Pancreas (tissue), 10 donors: ENCODE data around the gene CDC42BPA. TPM values are rescaled to one million over a fixed set of nuclear protein-coding genes. Genes with fewer than 3 reads are reported as not detected.

Experiments used
- ATAC-seq, 4 donors: fragments of 200-7000 bp; cut with Tn5 transposase; one replicate each; pipeline versions ENCODE4 v1.8.0 to v1.9.1; 2020; ENCODE audit warnings: mild to moderate bottlenecking in 4 of 4, moderate library complexity in 4 of 4
- DNase-seq, 6 donors: peaks; one replicate each; pipeline ENCODE4 v3.0.0-alpha.2; 2020
- FAIRE-seq: peaks from 2 replicates; lab custom pipeline; 2012; peaks lifted over from hg19 to GRCh38; lab: Jason Lieb, UNC
- H3K27ac ChIP-seq, 4 donors: fragments of 200-600 bp; sonication (generic); 1 replicate in 3 of 4; 2 replicates in 1 of 4; pipeline versions ENCODE4 v1.5.0 to v1.8.0; 2020
- H3K27me3 ChIP-seq, 4 donors: fragments of 200-600 bp; one replicate each; pipeline ENCODE4 v1.8.0; 2021
- H3K36me3 ChIP-seq, 3 donors: fragments of 200-600 bp; sonication (generic) in 1 of 3; one replicate each; pipeline versions ENCODE4 v1.5.0 to v1.8.0; 2020 to 2021
- H3K4me1 ChIP-seq, 3 donors: fragments of 200-600 bp; one replicate each; pipeline ENCODE4 v1.8.0; 2021
- H3K4me3 ChIP-seq, 4 donors: fragments of 200-600 bp; sonication (generic) in 2 of 4; one replicate each; pipeline versions ENCODE4 v1.5.0 to v1.8.0; 2020 to 2021
- H3K9me3 ChIP-seq, 4 donors: fragments of 200-600 bp; one replicate each; pipeline ENCODE4 v1.8.0; 2021
- CTCF ChIP-seq, 4 donors: fragments of 200-600 bp; sonication (generic) in 3 of 4; IDR thresholded peaks; one replicate each; pipeline versions ENCODE4 v1.5.0 to v1.8.0; 2021; ENCODE audit warnings: antibody characterized with exemption in 4 of 4
- WGBS, 2 donors: extraction: QIAGEN DNeasy Blood & Tissue Kit; methylation state at CpG; one replicate each; pipeline ENCODE4 v1.1.7; 2013; 5-methylcytosine and 5-hydroxymethylcytosine counted together
- intact Hi-C, 3 donors: fragments of 100-400 bp; cut with DNase I; formaldehyde crosslinking; loops; one replicate each; pipeline versions ENCODE4 v1.11.1 to v1.14.2; 2022
- polyA plus RNA-seq, 2 donors: library from polyadenylated mRNA; stranded (reverse); fragments of 200-250 nt; gene quantifications; one replicate each; pipeline ENCODE4 v1.2.3, GENCODE V29; 2013
- total RNA-seq, 6 donors: library from RNA; stranded (reverse); fragmentation: NEBNext Ultra II Directional in 4 of 6; extraction: Animal tissue kit (Norgen Biotek cat#: 25700) in 4 of 6; gene quantifications; one replicate each; pipeline versions ENCODE4 v1.2.1 to v1.2.4, GENCODE V29; 2021 to 2023
- donor health status: healthy with polysubstance abuse.
- donor health status: DM: no; HTN: no; CAD: no; lungs with moderate emphysema.
- donor health status: DM: no; HTN: no; CAD: no.
- donor health status: control.
- donor health status: control.
- donor health status: Bipolar disorder and iron deficiency.
- donor health status: DM: yes; HTN: yes; CAD: no.
- donor health status: DM: no; HTN: no; CAD: no.
- donor health status: DM: no; HTN: no; CAD: no.
- donor health status: DM: yes; HTN: yes; CAD: no.

Gene CDC42BPA
- total and polyA plus RNA-seq, 8 donors, result 5.3 to 22.5 (median 16.5) TPM

- Histone ChIP-seq H3K4me1 (peaks cover 36 to 67% (median 38%) of the 10 kb centered on the region in 3 donors), H3K9me3 (no peaks in the 10 kb centered on the region), H3K36me3 (peaks cover 0 to 7% (median 0%) of the 10 kb centered on the region in 3 donors), H3K27ac (peak overlapping the region; percentile 88 to 98 (median 92)), H3K4me3 (peak overlapping the region in 3 of 4 donors; percentile 2 to 25 (median 23)), H3K27me3 (no peaks in the 10 kb centered on the region)
- WGBS, 2 donors, result 60 to 70% methylated on average over 9 of the region's 9 CpGs
- FAIRE-seq (no peak), DNase-seq (no peak), ATAC-seq (no peak)
- intact Hi-C loops, result no loop called here
- TF ChIP-seq CTCF (IDR thresholded peaks at IDR 0.05), result no peak
These were observed 372.0 kb downstream of the CDC42BPA start for GRCh38 chr1:226946285-226946684.

- H3K36me3 ChIP-seq, result peaks cover 0 to 7% (median 0%) of the 10 kb centered on the region in 3 donors
- H3K4me3 ChIP-seq, result peak overlapping the region in 3 of 4 donors; percentile 2 to 25 (median 23)
- H3K4me1 ChIP-seq, result peaks cover 36 to 63% (median 38%) of the 10 kb centered on the region in 3 donors
- peak in 1 of 6 donors; percentile 46 for DNase-seq
- H3K27me3 ChIP-seq, result no peaks in the 10 kb centered on the region
- peak in 2 of 4 donors; percentile 0 to 1 for ATAC-seq
- whole genome bisulfite sequencing, 2 donors, result 22 to 24% methylated on average over 8 of the region's 8 CpGs
- intact Hi-C loops, result no loop called here
- no peak for FAIRE-seq
- H3K9me3 ChIP-seq, result no peaks in the 10 kb centered on the region
- peak overlapping the region; percentile 88 to 98 (median 92) for H3K27ac ChIP-seq
- TF ChIP-seq CTCF (IDR thresholded peaks at IDR 0.05), result no peak
These were observed 372.4 kb downstream of the CDC42BPA start for GRCh38 chr1:226945858-226946245.

- H3K27me3 ChIP-seq, result no peaks in the 10 kb centered on the region
- no peaks in the 10 kb centered on the region for H3K9me3 ChIP-seq
- DNase-seq (peak; percentile 79 to 95 (median 92)), FAIRE-seq (no peak), ATAC-seq (peak; percentile 79 to 85 (median 82))
- peak overlapping the region in 2 of 4 donors; percentile 23 to 25 for H3K4me3 ChIP-seq
- intact Hi-C loops, result no loop called here
- no peak for TF ChIP-seq CTCF (IDR thresholded peaks at IDR 0.05)
- H3K36me3 ChIP-seq, result peaks cover 0 to 7% (median 0%) of the 10 kb centered on the region in 3 donors
- H3K4me1 ChIP-seq, result peaks cover 34 to 60% (median 36%) of the 10 kb centered on the region in 3 donors
- 8 to 10% methylated on average over 19 of the region's 19 CpGs for WGBS, 2 donors
- peak overlapping the region; percentile 88 to 98 (median 92) for H3K27ac ChIP-seq
These were observed 373.0 kb downstream of the CDC42BPA start for GRCh38 chr1:226945106-226945857.

- DNase-seq, result no peak
- no peak for FAIRE-seq
- no peak for TF ChIP-seq CTCF (IDR thresholded peaks at IDR 0.05)
- ATAC-seq, result no peak
- peak overlapping the region; percentile 88 to 98 (median 92) for H3K27ac ChIP-seq
- intact Hi-C loops, result no loop called here
- H3K36me3 ChIP-seq, result no peaks in the 10 kb centered on the region
- 45 to 50% methylated on average over 2 of the region's 2 CpGs for WGBS, 2 donors
- peaks cover 31 to 58% (median 34%) of the 10 kb centered on the region in 3 donors for H3K4me1 ChIP-seq
- no peaks in the 10 kb centered on the region for H3K9me3 ChIP-seq
- peak overlapping the region in 2 of 4 donors; percentile 91 to 97 for H3K4me3 ChIP-seq
- H3K27me3 ChIP-seq, result no peaks in the 10 kb centered on the region
These were observed 374.4 kb downstream of the CDC42BPA start for GRCh38 chr1:226943927-226944326.
